SIG-M5 treated with dmso at 0.1 percent for 504 hours (cell line): ENCODE measurements around the gene PCARE.
"Not testable (repeated sequence)": the region's sequence is repeated elsewhere in the genome, so short reads cannot be mapped to it uniquely, and the experiment has no call there.

Source experiments
- DNase-seq: peaks from one replicate; lab custom pipeline; 2025; ENCODE audit not compliant: unreplicated experiment; lab: John Stamatoyannopoulos, UW

PCARE gene

GRCh38 chr2:29097569-29097968, 23.2 kb upstream of the PCARE start:
- DNase-seq, result no peak

GRCh38 chr2:29096969-29097368, 22.6 kb upstream of the PCARE start:
- no peak for DNase-seq

- DNase-seq, result not testable (repeated sequence)
These were observed 16.0 kb upstream of the PCARE start for GRCh38 chr2:29090311-29090710.

GRCh38 chr2:29084554-29084953, 10.2 kb upstream of the PCARE start:
- no peak for DNase-seq

- DNase-seq, result no peak
These were observed 8.6 kb upstream of the PCARE start for GRCh38 chr2:29082804-29083495.

- peak; percentile 93 for DNase-seq
These were observed 6.8 kb upstream of the PCARE start for GRCh38 chr2:29080886-29081743.

- no peak for DNase-seq
These were observed 5.6 kb upstream of the PCARE start for GRCh38 chr2:29079887-29080286.

GRCh38 chr2:29075894-29076705, 1.8 kb upstream of the PCARE start:
- no peak for DNase-seq

- DNase-seq, result peak; percentile 10
These were observed 390 bp downstream of the PCARE start for GRCh38 chr2:29073933-29074332.

- DNase-seq, result no peak
These were observed 1.2 kb downstream of the PCARE start for GRCh38 chr2:29072971-29073725.

GRCh38 chr2:29072251-29072650, 2.1 kb downstream of the PCARE start:
- no peak for DNase-seq

GRCh38 chr2:29071032-29071975, 3.0 kb downstream of the PCARE start:
- no peak for DNase-seq

GRCh38 chr2:29070526-29070925, 3.8 kb downstream of the PCARE start:
- DNase-seq, result no peak

- no peak for DNase-seq
These were observed 5.8 kb downstream of the PCARE start for GRCh38 chr2:29068513-29068912.

GRCh38 chr2:29066997-29067605, 7.2 kb downstream of the PCARE start:
- DNase-seq, result no peak

GRCh38 chr2:29066271-29066860, 8.0 kb downstream of the PCARE start:
- peak; percentile 36 for DNase-seq

- no peak for DNase-seq
These were observed 9.1 kb downstream of the PCARE start for GRCh38 chr2:29065068-29065811.

GRCh38 chr2:29064746-29065067, 9.6 kb downstream of the PCARE start:
- no peak for DNase-seq
